Esophagus muscularis mucosa (tissue), 3 donors: Measurements from ENCODE around the gene ENOX2.

Experiments used
- POLR2AphosphoS5 ChIP-seq, 2 donors: sonication (generic); formaldehyde crosslinking; IDR thresholded peaks; one replicate each; pipeline ENCODE4 v1.6.1; 2017; ENCODE audit warnings: antibody characterized with exemption in 2 of 2
- TF ChIP-seq, protein P1 (sequence below), 3 experiments: fragments of 200-600 bp in 2 of 3; fragments of 450-650 bp in 1 of 3; sonication (generic) in 2 of 3; IDR thresholded peaks; one replicate each; pipeline ENCODE4 v1.5.1; 2017 to 2019; ENCODE audit warnings: antibody characterized with exemption in 3 of 3, mild to moderate bottlenecking in 2 of 3, moderate library complexity in 1 of 3

DNA sequence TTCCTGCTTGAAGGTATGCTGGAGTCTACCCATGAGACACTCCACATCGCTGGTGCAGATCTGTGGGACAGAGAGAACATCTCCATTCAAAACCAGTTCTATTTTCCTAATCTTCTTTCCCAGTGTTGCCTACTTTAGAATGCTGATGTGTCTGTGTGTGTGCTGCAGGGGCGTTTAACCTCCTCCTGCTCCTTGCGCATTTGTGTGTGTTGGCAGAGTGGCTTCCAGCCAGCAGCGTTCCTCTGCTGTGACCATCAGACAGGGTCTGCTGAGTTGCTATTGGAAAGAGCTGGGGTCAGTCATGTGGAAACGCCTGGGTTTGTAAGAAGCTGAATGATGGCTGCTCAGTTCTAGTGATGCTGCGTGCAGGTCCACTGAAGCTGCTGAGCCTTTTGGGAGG lies 277.6 kb downstream of the ENOX2 start:
- TF ChIP-seq POLR2AphosphoS5 (IDR thresholded peaks at IDR 0.05), result no peak
- TF ChIP-seq, protein P1, sequence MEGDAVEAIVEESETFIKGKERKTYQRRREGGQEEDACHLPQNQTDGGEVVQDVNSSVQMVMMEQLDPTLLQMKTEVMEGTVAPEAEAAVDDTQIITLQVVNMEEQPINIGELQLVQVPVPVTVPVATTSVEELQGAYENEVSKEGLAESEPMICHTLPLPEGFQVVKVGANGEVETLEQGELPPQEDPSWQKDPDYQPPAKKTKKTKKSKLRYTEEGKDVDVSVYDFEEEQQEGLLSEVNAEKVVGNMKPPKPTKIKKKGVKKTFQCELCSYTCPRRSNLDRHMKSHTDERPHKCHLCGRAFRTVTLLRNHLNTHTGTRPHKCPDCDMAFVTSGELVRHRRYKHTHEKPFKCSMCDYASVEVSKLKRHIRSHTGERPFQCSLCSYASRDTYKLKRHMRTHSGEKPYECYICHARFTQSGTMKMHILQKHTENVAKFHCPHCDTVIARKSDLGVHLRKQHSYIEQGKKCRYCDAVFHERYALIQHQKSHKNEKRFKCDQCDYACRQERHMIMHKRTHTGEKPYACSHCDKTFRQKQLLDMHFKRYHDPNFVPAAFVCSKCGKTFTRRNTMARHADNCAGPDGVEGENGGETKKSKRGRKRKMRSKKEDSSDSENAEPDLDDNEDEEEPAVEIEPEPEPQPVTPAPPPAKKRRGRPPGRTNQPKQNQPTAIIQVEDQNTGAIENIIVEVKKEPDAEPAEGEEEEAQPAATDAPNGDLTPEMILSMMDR (IDR thresholded peaks at IDR 0.05), result no peak
